ENCODE results near the gene PHF21B. TPM values are rescaled to one million over a fixed set of nuclear protein-coding genes. Genes with fewer than 3 reads are reported as not detected.

Gene PHF21B
- total and polyA plus RNA-seq, 12 donors: 0.07 to 0.98 (median 0.50) TPM; not detected in 4

DNA sequence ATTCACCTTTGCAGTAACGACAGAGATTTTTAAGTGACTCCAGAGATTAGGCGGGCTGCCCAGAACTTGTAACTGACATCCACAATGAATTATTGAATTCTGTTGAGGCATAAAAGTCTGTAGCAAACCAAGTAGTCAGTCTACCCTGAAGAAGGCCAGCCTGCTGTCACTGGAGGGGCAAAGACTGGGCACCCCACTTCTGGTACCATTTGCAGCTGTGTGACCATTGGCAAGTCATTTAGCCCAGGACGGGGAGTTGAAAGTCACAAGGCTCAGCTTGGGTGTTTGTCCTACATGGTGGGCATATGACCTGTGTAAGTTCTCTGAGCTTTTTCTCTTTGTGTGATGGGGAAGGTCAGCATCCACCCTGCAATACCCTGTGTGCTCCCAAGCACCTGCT, 138.0 kb downstream of the PHF21B start:
- TF ChIP-seq, protein P1, sequence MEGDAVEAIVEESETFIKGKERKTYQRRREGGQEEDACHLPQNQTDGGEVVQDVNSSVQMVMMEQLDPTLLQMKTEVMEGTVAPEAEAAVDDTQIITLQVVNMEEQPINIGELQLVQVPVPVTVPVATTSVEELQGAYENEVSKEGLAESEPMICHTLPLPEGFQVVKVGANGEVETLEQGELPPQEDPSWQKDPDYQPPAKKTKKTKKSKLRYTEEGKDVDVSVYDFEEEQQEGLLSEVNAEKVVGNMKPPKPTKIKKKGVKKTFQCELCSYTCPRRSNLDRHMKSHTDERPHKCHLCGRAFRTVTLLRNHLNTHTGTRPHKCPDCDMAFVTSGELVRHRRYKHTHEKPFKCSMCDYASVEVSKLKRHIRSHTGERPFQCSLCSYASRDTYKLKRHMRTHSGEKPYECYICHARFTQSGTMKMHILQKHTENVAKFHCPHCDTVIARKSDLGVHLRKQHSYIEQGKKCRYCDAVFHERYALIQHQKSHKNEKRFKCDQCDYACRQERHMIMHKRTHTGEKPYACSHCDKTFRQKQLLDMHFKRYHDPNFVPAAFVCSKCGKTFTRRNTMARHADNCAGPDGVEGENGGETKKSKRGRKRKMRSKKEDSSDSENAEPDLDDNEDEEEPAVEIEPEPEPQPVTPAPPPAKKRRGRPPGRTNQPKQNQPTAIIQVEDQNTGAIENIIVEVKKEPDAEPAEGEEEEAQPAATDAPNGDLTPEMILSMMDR (IDR thresholded peaks at IDR 0.05): no peak
- Histone ChIP-seq H3K27me3 (no peaks in the 10 kb centered on the region), H3K9me3 (peaks cover 0 to 21% (median 9%) of the 10 kb centered on the region in 11 donors), H3K4me1 (no peaks in the 10 kb centered on the region), H3K36me3 (no peaks in the 10 kb centered on the region), H3K27ac (no peak overlapping the region), H3K4me3 (no peak overlapping the region)
- no peak for ATAC-seq
- WGBS, 2 donors: 88 to 93% methylated on average over 3 of the region's 3 CpGs
- intact Hi-C loops (cut with DNase I): no loop called here
- DNase-seq: no peak

DNA sequence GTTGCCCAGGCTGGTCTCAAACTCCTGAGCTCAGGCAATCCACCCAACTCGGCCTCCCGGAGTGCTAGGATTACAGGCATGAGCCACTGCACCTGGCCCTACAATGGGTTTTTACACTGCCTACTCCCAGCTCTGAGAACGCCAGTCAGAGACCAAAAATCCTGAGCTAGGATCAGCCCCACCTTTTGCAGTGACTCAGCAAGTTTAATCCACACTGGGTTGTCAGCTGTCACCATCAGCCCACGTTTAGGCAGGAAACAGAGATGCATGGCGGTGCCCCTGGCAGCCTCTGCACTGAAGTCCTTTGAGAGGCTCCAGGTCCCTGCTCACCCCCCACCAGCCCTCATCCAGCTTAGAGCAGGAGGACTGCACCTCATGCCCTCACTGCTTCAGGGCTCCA, 139.8 kb downstream of the PHF21B start:
- no peak for DNase-seq
- ATAC-seq: peak in 2 of 8 donors; percentile 12 to 20

DNA sequence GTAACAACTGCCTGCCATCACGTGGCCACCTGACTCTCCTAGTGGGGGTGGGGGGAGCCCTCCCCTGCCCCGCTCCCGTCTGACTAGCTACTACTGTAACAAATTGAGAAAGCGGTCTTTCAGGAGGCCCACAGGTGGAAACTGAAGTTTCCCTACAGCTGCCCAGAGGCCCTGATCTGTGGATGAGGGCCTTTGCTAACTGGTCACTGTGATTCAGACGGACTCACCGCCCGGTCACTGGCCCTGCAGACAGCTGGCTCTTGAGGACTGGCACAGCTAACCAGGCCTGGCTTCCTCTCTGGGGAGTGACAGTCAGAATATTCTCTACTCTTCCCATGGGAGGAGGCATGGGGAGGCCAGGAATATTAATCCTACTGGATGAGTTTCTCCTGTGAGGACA, 140.6 kb downstream of the PHF21B start:
- H3K4me1 ChIP-seq: no peaks in the 10 kb centered on the region
- H3K9me3 ChIP-seq: peaks cover 0 to 14% (median 7%) of the 10 kb centered on the region in 11 donors
- ATAC-seq (no peak), DNase-seq (no peak)
- H3K4me3 ChIP-seq: no peak overlapping the region
- TF ChIP-seq, protein P1 (IDR thresholded peaks at IDR 0.05): no peak
- H3K36me3 ChIP-seq: no peaks in the 10 kb centered on the region
- intact Hi-C loops (cut with DNase I): no loop called here
- WGBS, 2 donors: 80% methylated on average over 7 of the region's 7 CpGs
- no peak overlapping the region for H3K27ac ChIP-seq
- no peaks in the 10 kb centered on the region for H3K27me3 ChIP-seq

More for the DNA sequence above, 139.8 kb downstream of the PHF21B start:
- TF ChIP-seq, protein P1 (IDR thresholded peaks at IDR 0.05): no peak
- H3K27ac ChIP-seq: no peak overlapping the region
- WGBS, 2 donors: 53 to 60% methylated on average over 5 of the region's 5 CpGs
- intact Hi-C loops (cut with DNase I): no loop called here
- H3K4me1 ChIP-seq: no peaks in the 10 kb centered on the region
- H3K36me3 ChIP-seq: no peaks in the 10 kb centered on the region
- no peak overlapping the region for H3K4me3 ChIP-seq
- no peaks in the 10 kb centered on the region for H3K27me3 ChIP-seq
- peaks cover 0 to 14% (median 7%) of the 10 kb centered on the region in 11 donors for H3K9me3 ChIP-seq

DNA sequence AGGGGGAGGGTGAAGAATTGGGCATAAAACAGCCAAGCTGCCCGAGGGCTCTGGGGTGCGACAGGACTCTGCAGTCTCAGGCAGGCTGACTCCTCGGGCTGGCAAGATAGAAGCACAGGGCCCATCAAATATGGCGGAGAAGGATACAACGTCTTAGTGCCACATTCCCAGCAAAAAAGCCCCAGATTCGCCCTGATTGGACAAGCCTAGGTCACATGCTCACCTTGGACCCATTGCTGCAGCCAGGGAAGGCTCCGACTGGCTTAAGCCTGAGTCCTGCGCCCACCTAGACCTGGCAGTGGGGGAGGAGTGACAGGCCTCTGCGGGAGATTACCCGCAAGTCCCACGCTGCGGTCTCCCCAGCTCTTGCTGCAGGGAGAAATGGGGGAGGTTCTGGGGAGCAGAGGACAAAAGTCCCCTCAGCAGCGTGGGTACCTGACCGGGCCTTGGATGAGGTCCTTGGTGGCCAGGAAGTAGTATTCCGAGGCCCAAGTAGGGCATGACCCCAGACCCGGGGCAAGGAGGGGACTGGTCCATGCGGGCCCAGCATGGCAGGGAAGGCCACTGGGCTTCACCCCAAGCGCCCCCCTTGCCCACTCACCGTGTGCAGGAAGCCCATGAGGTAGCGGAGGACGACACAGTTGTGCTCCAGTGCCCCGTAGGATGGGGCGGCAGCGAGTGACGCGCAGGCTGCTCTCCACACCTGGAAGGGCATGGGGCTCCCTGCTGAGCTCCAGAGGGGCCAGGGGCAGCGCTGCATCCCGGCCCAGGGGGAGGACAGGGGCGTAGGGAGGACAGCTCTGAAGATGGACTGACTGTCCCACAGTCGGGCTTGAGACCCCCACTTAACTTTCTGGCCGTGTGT, 144.4 kb downstream of the PHF21B start:
- H3K4me1 ChIP-seq: no peaks in the 10 kb centered on the region
- H3K27me3 ChIP-seq: no peaks in the 10 kb centered on the region
- TF ChIP-seq, protein P1 (IDR thresholded peaks at IDR 0.05): no peak
- intact Hi-C loops (cut with DNase I): no loop called here
- no peaks in the 10 kb centered on the region for H3K36me3 ChIP-seq
- H3K9me3 ChIP-seq: no peaks in the 10 kb centered on the region
- no peak for DNase-seq
- H3K4me3 ChIP-seq: no peak overlapping the region
- no peak overlapping the region for H3K27ac ChIP-seq
- no peak for ATAC-seq
- 83 to 86% methylated on average over 31 of the region's 31 CpGs for WGBS, 2 donors

All from heart right ventricle (tissue), 16 donors.